ENCODE results near the gene MBOAT1. TPM values are rescaled to one million over a fixed set of nuclear protein-coding genes. Genes with fewer than 3 reads are reported as not detected.
"Not testable (repeated sequence)": the region's sequence is repeated elsewhere in the genome, so short reads cannot be mapped to it uniquely, and the experiment has no call there.

MBOAT1 gene
- total RNA-seq, 1 experiment from 2014 or later = 22.0 TPM

- Histone ChIP-seq H3K4me2 (peak overlapping the region; percentile 16; the same call in 1 of the 2 replicates), H3K27me3 (ENCODE audit: insufficient read depth, low read depth) (no peaks in the 10 kb centered on the region), H3K79me2 (ENCODE audit: low read depth) (no peaks in the 10 kb centered on the region), H3K9me3 (ENCODE audit: insufficient read depth, low read depth) (no peaks in the 10 kb centered on the region), H3K4me1 (replicated peaks; ENCODE audit: insufficient read depth) (0 out of 2 replicates have a peak, but pooled peaks cover 11% of the 10 kb centered on the region), H3K9me2 (ENCODE audit: insufficient read depth) (no peaks in the 10 kb centered on the region), H3F3A (ENCODE audit: insufficient read depth, low read depth) (peaks cover 6% of the 10 kb centered on the region; the same call in 1 of the 2 replicates), H4K20me1 (ENCODE audit: insufficient read depth) (no peaks in the 10 kb centered on the region), H3K27ac (no peak overlapping the region), H3K36me3 (ENCODE audit: low read depth) (no peaks in the 10 kb centered on the region), H2AFZ (no peak overlapping the region), H3K4me3 (no peak overlapping the region)
- POLR2A ChIA-PET (ENCODE audit: unreplicated experiment) = no interaction called here
- peak; percentile 81 to 89 for DNase-seq
- CTCF ChIA-PET = no interaction called here
- intact Hi-C loops (cut with micrococcal nuclease; ENCODE audit: unreplicated experiment) = loop anchor here (2.0 kb wide), 1 partner anchor 28 kb away; no protein-coding TSS in a partner anchor
- BruUV-seq (replicated peaks) = no TSS peak
- TF ChIP-seq EZH2 (IDR thresholded peaks at IDR 0.05; ENCODE audit: low read depth) = no peak
- TF ChIP-seq CTCF (conservative IDR thresholded peaks at IDR 0.05) = no peak
Observed at GRCh38 chr6:20182926-20183521, 29.2 kb downstream of the MBOAT1 start.

- Histone ChIP-seq H3K4me3 (no peak overlapping the region), H3K79me2 (ENCODE audit: low read depth) (no peaks in the 10 kb centered on the region), H3K4me1 (replicated peaks; ENCODE audit: insufficient read depth) (0 out of 2 replicates have a peak, but pooled peaks cover 11% of the 10 kb centered on the region), H3K27ac (no peak overlapping the region), H3K9me2 (ENCODE audit: insufficient read depth) (no peaks in the 10 kb centered on the region), H3K27me3 (ENCODE audit: insufficient read depth, low read depth) (no peaks in the 10 kb centered on the region), H3K36me3 (ENCODE audit: low read depth) (no peaks in the 10 kb centered on the region), H3K9me3 (ENCODE audit: insufficient read depth, low read depth) (no peaks in the 10 kb centered on the region), H3K4me2 (no peak overlapping the region), H4K20me1 (ENCODE audit: insufficient read depth) (no peaks in the 10 kb centered on the region), H3F3A (ENCODE audit: insufficient read depth, low read depth) (peaks cover 6% of the 10 kb centered on the region; the same call in 1 of the 2 replicates), H2AFZ (no peak overlapping the region)
- no peak for TF ChIP-seq CTCF (conservative IDR thresholded peaks at IDR 0.05)
- TF ChIP-seq EZH2 (IDR thresholded peaks at IDR 0.05; ENCODE audit: low read depth) = no peak
- DNase-seq = no peak
- no TSS peak for BruUV-seq (replicated peaks)
- intact Hi-C loops (cut with micrococcal nuclease; ENCODE audit: unreplicated experiment) = loop anchor here (2.0 kb wide), 1 partner anchor 29 kb away; no protein-coding TSS in a partner anchor
- ChIA-PET CTCF (no interaction called here), POLR2A (ENCODE audit: unreplicated experiment) (no interaction called here)
Observed at GRCh38 chr6:20182069-20182468, 30.2 kb downstream of the MBOAT1 start.

GRCh38 chr6:20180935-20181334 lies 31.3 kb downstream of the MBOAT1 start:
- TF ChIP-seq CTCF (conservative IDR thresholded peaks at IDR 0.05) = no peak
- TF ChIP-seq EZH2 (IDR thresholded peaks at IDR 0.05; ENCODE audit: low read depth) = no peak
- Histone ChIP-seq H3K9me3 (ENCODE audit: insufficient read depth, low read depth) (no peaks in the 10 kb centered on the region), H3K79me2 (ENCODE audit: low read depth) (no peaks in the 10 kb centered on the region), H3K36me3 (ENCODE audit: low read depth) (no peaks in the 10 kb centered on the region), H4K20me1 (ENCODE audit: insufficient read depth) (no peaks in the 10 kb centered on the region), H3K4me1 (replicated peaks; ENCODE audit: insufficient read depth) (0 out of 2 replicates have a peak, but pooled peaks cover 11% of the 10 kb centered on the region), H2AFZ (no peak overlapping the region), H3K4me3 (no peak overlapping the region), H3F3A (ENCODE audit: insufficient read depth, low read depth) (peaks cover 6% of the 10 kb centered on the region; the same call in 1 of the 2 replicates), H3K27me3 (ENCODE audit: insufficient read depth, low read depth) (no peaks in the 10 kb centered on the region), H3K9me2 (ENCODE audit: insufficient read depth) (no peaks in the 10 kb centered on the region), H3K4me2 (no peak overlapping the region), H3K27ac (no peak overlapping the region)
- intact Hi-C loops (cut with micrococcal nuclease; ENCODE audit: unreplicated experiment) = no loop called here
- DNase-seq = no peak
- no TSS peak for BruUV-seq (replicated peaks)
- CTCF ChIA-PET = no interaction called here
- POLR2A ChIA-PET (ENCODE audit: unreplicated experiment) = no interaction called here

GRCh38 chr6:20179287-20180045 lies 32.8 kb downstream of the MBOAT1 start:
- H3K4me3 ChIP-seq; H4K20me1 ChIP-seq (ENCODE audit: insufficient read depth); H3K27ac ChIP-seq; H3K9me2 ChIP-seq (ENCODE audit: insufficient read depth); H3K27me3 ChIP-seq (ENCODE audit: insufficient read depth, low read depth); POLR2A ChIA-PET (ENCODE audit: unreplicated experiment); H3K9me3 ChIP-seq (ENCODE audit: insufficient read depth, low read depth); H3K36me3 ChIP-seq (ENCODE audit: low read depth); H3K4me2 ChIP-seq; H2AFZ ChIP-seq; BruUV-seq (replicated peaks); intact Hi-C loops (cut with micrococcal nuclease; ENCODE audit: unreplicated experiment); H3F3A ChIP-seq (ENCODE audit: insufficient read depth, low read depth); H3K79me2 ChIP-seq (ENCODE audit: low read depth); DNase-seq: not testable (repeated sequence)
- H3K4me1 ChIP-seq (replicated peaks; ENCODE audit: insufficient read depth) = 0 out of 2 replicates have a peak, but pooled peaks cover 11% of the 10 kb centered on the region
- CTCF ChIA-PET = interaction anchor here (0.7 kb wide), 1 partner anchor 208 kb away, joined by 5 read pairs; no protein-coding TSS in a partner anchor
